Stimulated activated CD4-positive, alpha-beta T cell treated with anti-CD3 and anti-CD28 coated beads, Interleukin-1b, Interleukin-23, amount 100 ng/mL, for 48 hours (primary cell): ENCODE measurements around the gene KCP.
A peak's percentile ranks its signal among the peaks of the same experiment; 100 is the strongest.

Experiments used
- DNase-seq: peaks from one replicate; pipeline ENCODE4 v3.0.0-alpha.2; 2020

Gene KCP

GRCh38 chr7:128852537-128853254 lies 57.8 kb downstream of the KCP start:
- no peak for DNase-seq

- no peak for DNase-seq
Measured at GRCh38 chr7:128849804-128850490, 60.6 kb downstream of the KCP start.

GRCh38 chr7:128849156-128849515 lies 61.4 kb downstream of the KCP start:
- no peak for DNase-seq

GRCh38 chr7:128848289-128849155 lies 62.0 kb downstream of the KCP start:
- DNase-seq, result no peak

- DNase-seq, result no peak
Measured at GRCh38 chr7:128847721-128848211, 62.7 kb downstream of the KCP start.

GRCh38 chr7:128846781-128847444 lies 63.6 kb downstream of the KCP start:
- no peak for DNase-seq

GRCh38 chr7:128845987-128846386 lies 64.5 kb downstream of the KCP start:
- no peak for DNase-seq

GRCh38 chr7:128845475-128845874 lies 65.0 kb downstream of the KCP start:
- DNase-seq, result no peak

- no peak for DNase-seq
Measured at GRCh38 chr7:128844777-128845311, 65.7 kb downstream of the KCP start.

- no peak for DNase-seq
Measured at GRCh38 chr7:128843938-128844621, 66.4 kb downstream of the KCP start.

- no peak for DNase-seq
Measured at GRCh38 chr7:128842674-128843641, 67.6 kb downstream of the KCP start.

GRCh38 chr7:128841921-128842673 lies 68.4 kb downstream of the KCP start:
- peak; percentile 65 for DNase-seq

- no peak for DNase-seq
Measured at GRCh38 chr7:128841171-128841690, 69.3 kb downstream of the KCP start.

GRCh38 chr7:128840326-128841170 lies 70.0 kb downstream of the KCP start:
- no peak for DNase-seq

GRCh38 chr7:128839751-128840177 lies 70.7 kb downstream of the KCP start:
- DNase-seq, result no peak

- no peak for DNase-seq
Measured at GRCh38 chr7:128838981-128839731, 71.4 kb downstream of the KCP start.

- DNase-seq, result no peak
Measured at GRCh38 chr7:128838109-128838779, 72.3 kb downstream of the KCP start.
